KMS-11 (cell line): ENCODE measurements around the gene FBXO11.

Experiments
- H2AFZ ChIP-seq: fragments of 200-600 bp; sonication (generic); 2 replicates; pipeline ENCODE4 v1.6.1; 2016; ENCODE audit warnings: antibody characterized with exemption, mixed run types, low read depth
- H3K27ac ChIP-seq: fragments of 200-600 bp; sonication (generic); 2 replicates; pipeline ENCODE4 v1.6.1; 2016; ENCODE audit warnings: mild to moderate bottlenecking, mixed run types
- H3K27me3 ChIP-seq: fragments of 200-600 bp; sonication (generic); 2 replicates; pipeline ENCODE4 v1.6.1; 2017; ENCODE audit warnings: mild to moderate bottlenecking, low read depth, mixed run types, moderate library complexity; ENCODE audit not compliant: insufficient read depth
- H3K36me3 ChIP-seq: fragments of 200-600 bp; sonication (generic); 2 replicates; pipeline ENCODE4 v1.6.1; 2017; ENCODE audit warnings: mild to moderate bottlenecking, mixed run types; ENCODE audit not compliant: insufficient read depth
- H3K4me1 ChIP-seq: fragments of 200-600 bp; sonication (generic); 2 replicates; pipeline ENCODE4 v1.6.1; 2016; ENCODE audit warnings: mild to moderate bottlenecking, low read depth, mixed run types; ENCODE audit not compliant: poor library complexity, severe bottlenecking
- H3K4me2 ChIP-seq: fragments of 200-600 bp; sonication (generic); 2 replicates; pipeline ENCODE4 v1.7.0; 2016; ENCODE audit warnings: mild to moderate bottlenecking, mixed run types
- H3K4me3 ChIP-seq: fragments of 200-600 bp; sonication (generic); IDR thresholded peaks from 2 replicates; pipeline ENCODE4 v1.6.1; 2017; ENCODE audit warnings: low read depth, low read length, mixed read lengths; ENCODE audit not compliant: insufficient read depth
- H3K79me2 ChIP-seq: fragments of 200-600 bp; sonication (generic); 2 replicates; pipeline ENCODE4 v1.6.1; 2016; ENCODE audit warnings: low read depth, mixed run types; ENCODE audit not compliant: insufficient read depth
- H3K9ac ChIP-seq: fragments of 200-600 bp; sonication (generic); 2 replicates; pipeline ENCODE4 v1.6.1; 2016; ENCODE audit warnings: mild to moderate bottlenecking, mixed run types
- H4K20me1 ChIP-seq: fragments of 200-600 bp; sonication (generic); 2 replicates; pipeline ENCODE4 v1.6.1; 2016; ENCODE audit warnings: mild to moderate bottlenecking, mixed run types; ENCODE audit not compliant: insufficient read depth
- TF ChIP-seq, protein P1 (sequence below): fragments of 200-600 bp; sonication (generic); conservative IDR thresholded peaks from 2 replicates; pipeline ENCODE4 v1.6.1; 2017; ENCODE audit warnings: low read depth, mild to moderate bottlenecking, antibody characterized with exemption, low read length, moderate library complexity, mixed read lengths

Gene FBXO11

DNA sequence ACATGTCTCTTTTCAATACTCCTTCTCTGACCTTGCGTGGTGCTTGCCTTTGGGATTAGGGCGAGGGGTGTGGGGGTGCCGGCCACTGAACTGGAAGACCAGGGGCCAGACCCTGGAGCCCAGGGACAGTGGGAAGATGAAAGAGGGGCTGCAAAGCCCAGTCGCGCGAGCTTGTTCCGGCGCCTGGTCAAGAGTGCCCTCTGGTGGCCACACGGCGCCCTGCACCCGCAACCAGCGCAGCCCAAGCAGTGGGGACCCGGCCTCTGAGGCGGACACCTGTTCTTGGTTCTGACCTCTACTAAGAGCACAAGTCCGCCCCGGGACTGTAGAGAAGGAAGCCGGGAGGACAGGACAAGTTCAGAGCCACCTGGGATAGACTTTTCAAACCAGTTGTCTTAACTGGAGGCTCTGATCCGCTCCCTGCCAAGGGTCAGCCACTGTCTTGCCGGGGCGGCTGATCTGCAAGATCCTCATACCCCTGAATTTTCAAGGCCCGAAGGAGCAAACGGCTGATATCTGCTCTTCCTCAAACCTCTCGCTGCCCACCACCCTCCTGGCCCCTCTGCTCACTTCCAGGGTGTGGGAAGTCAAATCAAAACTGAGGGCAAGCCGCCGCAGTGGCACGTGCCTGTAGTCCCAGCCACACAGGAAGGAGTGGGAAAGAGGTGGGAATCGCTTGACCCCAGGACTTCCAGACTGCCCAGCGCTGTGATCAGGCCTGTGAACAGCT is 138.3 kb downstream of the FBXO11 start:
- no peak overlapping the region for H3K4me3 ChIP-seq
- no peak overlapping the region for H3K9ac ChIP-seq
- peak overlapping the region; percentile 93 for H3K4me2 ChIP-seq
- no peak overlapping the region for H3K27ac ChIP-seq
- H3K79me2 ChIP-seq = no peaks in the 10 kb centered on the region
- H3K36me3 ChIP-seq = no peaks in the 10 kb centered on the region
- no peaks in the 10 kb centered on the region for H4K20me1 ChIP-seq
- H2AFZ ChIP-seq = peak overlapping the region; percentile 87
- TF ChIP-seq, protein P1, sequence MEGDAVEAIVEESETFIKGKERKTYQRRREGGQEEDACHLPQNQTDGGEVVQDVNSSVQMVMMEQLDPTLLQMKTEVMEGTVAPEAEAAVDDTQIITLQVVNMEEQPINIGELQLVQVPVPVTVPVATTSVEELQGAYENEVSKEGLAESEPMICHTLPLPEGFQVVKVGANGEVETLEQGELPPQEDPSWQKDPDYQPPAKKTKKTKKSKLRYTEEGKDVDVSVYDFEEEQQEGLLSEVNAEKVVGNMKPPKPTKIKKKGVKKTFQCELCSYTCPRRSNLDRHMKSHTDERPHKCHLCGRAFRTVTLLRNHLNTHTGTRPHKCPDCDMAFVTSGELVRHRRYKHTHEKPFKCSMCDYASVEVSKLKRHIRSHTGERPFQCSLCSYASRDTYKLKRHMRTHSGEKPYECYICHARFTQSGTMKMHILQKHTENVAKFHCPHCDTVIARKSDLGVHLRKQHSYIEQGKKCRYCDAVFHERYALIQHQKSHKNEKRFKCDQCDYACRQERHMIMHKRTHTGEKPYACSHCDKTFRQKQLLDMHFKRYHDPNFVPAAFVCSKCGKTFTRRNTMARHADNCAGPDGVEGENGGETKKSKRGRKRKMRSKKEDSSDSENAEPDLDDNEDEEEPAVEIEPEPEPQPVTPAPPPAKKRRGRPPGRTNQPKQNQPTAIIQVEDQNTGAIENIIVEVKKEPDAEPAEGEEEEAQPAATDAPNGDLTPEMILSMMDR = peak; percentile 99
- no peaks in the 10 kb centered on the region for H3K27me3 ChIP-seq
- peaks cover 15% of the 10 kb centered on the region for H3K4me1 ChIP-seq

DNA sequence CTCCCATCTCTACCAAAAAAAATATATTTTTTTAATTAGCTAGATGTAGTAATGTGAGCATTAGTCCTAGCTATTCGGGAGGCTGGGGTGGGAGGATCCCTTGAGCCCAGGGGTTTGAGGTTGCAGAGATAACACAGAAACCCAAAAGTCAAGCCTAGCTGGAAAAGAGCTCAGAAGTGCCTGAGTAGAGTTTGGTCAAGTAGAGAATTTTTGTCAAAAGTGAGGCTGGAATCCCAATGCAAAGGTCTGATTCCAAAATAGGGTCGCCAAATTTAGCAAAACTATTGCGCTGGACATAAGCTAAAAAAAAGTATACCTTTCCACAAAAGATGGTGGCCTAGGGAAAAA is 138.8 kb downstream of the FBXO11 start:
- Histone ChIP-seq H3K79me2 (no peaks in the 10 kb centered on the region), H3K4me3 (no peak overlapping the region), H3K27ac (no peak overlapping the region), H4K20me1 (no peaks in the 10 kb centered on the region), H3K4me1 (peaks cover 15% of the 10 kb centered on the region), H3K9ac (no peak overlapping the region), H3K36me3 (no peaks in the 10 kb centered on the region), H3K27me3 (no peaks in the 10 kb centered on the region), H2AFZ (peak overlapping the region; percentile 87), H3K4me2 (peak overlapping the region; percentile 93)
- TF ChIP-seq, protein P1 = no peak

DNA sequence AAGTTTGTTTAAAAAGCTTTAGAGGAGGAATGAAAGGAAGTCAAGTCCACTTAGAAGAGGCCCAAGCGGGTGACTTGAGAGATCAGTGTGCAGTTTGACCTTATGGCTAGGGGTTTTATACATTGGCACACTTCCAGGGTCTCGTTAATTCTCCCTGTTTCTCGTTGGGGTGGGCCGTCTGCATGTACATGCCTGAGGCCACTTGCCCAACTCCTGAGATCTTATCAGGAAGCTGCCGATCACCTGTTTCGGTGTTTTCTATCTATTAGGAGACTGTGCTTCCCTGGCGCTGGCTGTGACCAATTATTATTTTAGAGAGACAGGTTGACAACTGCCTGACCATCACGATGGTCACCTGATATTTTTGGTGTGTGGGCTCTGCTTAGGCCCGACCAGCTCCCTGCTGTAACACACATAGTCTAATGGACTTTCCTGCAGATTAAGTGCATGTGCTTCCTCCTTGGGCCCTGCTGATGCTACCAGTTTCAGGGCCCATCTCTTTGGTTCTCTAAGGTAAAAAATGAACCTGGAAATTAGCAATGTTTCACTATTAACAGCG is 154.4 kb downstream of the FBXO11 start:
- TF ChIP-seq, protein P1 = no peak
- H4K20me1 ChIP-seq = no peaks in the 10 kb centered on the region

DNA sequence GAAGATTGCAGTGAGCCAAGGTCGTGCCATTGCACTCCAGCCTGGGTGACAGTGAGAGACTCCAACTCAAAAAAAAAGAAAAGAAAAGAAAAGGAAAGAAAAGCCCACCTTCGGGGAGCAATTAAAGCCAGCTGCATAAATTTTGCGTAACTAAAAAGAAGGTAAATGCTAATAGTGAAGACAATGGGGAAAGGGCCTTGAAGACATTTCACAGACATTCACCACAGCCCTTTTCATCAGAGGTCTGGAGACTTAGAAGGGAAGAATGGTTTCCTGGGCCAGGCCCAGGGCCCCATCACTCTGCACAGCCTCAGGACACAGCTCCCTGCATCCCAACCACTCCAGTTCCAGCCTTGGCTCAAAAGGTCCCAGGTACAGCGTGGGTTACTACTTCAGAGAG is 158.4 kb downstream of the FBXO11 start:
- Histone ChIP-seq H3K9ac (no peak overlapping the region), H2AFZ (no peak overlapping the region), H3K36me3 (no peaks in the 10 kb centered on the region), H4K20me1 (no peaks in the 10 kb centered on the region), H3K4me1 (peaks cover 14% of the 10 kb centered on the region), H3K4me2 (no peak overlapping the region), H3K27ac (no peak overlapping the region), H3K79me2 (no peaks in the 10 kb centered on the region), H3K27me3 (no peaks in the 10 kb centered on the region), H3K4me3 (no peak overlapping the region)
- TF ChIP-seq, protein P1 = no peak

More for the DNA sequence above, 154.4 kb downstream of the FBXO11 start:
- Histone ChIP-seq H3K9ac (peak overlapping the region; percentile 56), H3K4me3 (no peak overlapping the region), H3K79me2 (no peaks in the 10 kb centered on the region), H3K27ac (peak overlapping the region; percentile 91), H3K27me3 (no peaks in the 10 kb centered on the region), H2AFZ (peak overlapping the region; percentile 64; the same call in 1 of the 2 replicates), H3K36me3 (no peaks in the 10 kb centered on the region), H3K4me2 (peak overlapping the region; percentile 63), H3K4me1 (peaks cover 20% of the 10 kb centered on the region)
